Endodermal cell (in vitro differentiated cells): ENCODE measurements around the gene ATXN7L1. TPM values are rescaled to one million over a fixed set of nuclear protein-coding genes. Genes with fewer than 3 reads are reported as not detected.
"Not testable (repeated sequence)": the region's sequence is repeated elsewhere in the genome, so short reads cannot be mapped to it uniquely, and the experiment has no call there.

Source experiments
- DNase-seq: peaks from one replicate; pipeline ENCODE4 v3.0.0-alpha.2; 2017
- H3K27ac ChIP-seq: 2 replicates; pipeline ENCODE4 v1.5.1; 2013; ENCODE audit warnings: mild to moderate bottlenecking, low read depth, low read length, moderate library complexity
- H3K27me3 ChIP-seq: 2 replicates; pipeline ENCODE4 v1.6.1; 2013; ENCODE audit warnings: mild to moderate bottlenecking, low read length, moderate library complexity; ENCODE audit not compliant: insufficient read depth, control insufficient read depth, poor library complexity, severe bottlenecking
- H3K36me3 ChIP-seq: 2 replicates; pipeline ENCODE4 v1.7.0; 2013; ENCODE audit warnings: mild to moderate bottlenecking, low read length, moderate library complexity; ENCODE audit not compliant: control insufficient read depth, insufficient read depth
- H3K4me1 ChIP-seq: one replicate; pipeline ENCODE4 v1.7.0; 2013; ENCODE audit warnings: low read length; ENCODE audit not compliant: control insufficient read depth, insufficient read depth
- H3K4me3 ChIP-seq: 2 replicates; pipeline ENCODE4 v1.5.1; 2013; ENCODE audit warnings: mild to moderate bottlenecking, low read length, moderate library complexity
- H3K9ac ChIP-seq: 2 replicates; pipeline ENCODE4 v1.6.1; 2013; ENCODE audit warnings: mild to moderate bottlenecking, low read length, moderate library complexity; ENCODE audit not compliant: poor library complexity, severe bottlenecking; ENCODE audit errors: extremely low read depth
- H3K9me3 ChIP-seq: 2 replicates; pipeline ENCODE4 v1.6.1; 2013; ENCODE audit warnings: mild to moderate bottlenecking, low read length, moderate library complexity; ENCODE audit not compliant: control insufficient read depth
- H3K27ac Mint-ChIP-seq: 2 replicates; pipeline ENCODE4 v1.8.0; 2020; ENCODE audit warnings: mixed read lengths
- H3K27me3 Mint-ChIP-seq: 2 replicates; pipeline ENCODE4 v1.8.0; 2021; ENCODE audit warnings: mild to moderate bottlenecking, mixed read lengths; ENCODE audit not compliant: insufficient read depth
- H3K36me3 Mint-ChIP-seq: 2 replicates; pipeline ENCODE4 v1.8.0; 2020; ENCODE audit warnings: low read depth, mixed read lengths
- H3K4me1 Mint-ChIP-seq: 2 replicates; pipeline ENCODE4 v1.8.0; 2020; ENCODE audit warnings: mixed read lengths
- H3K4me3 Mint-ChIP-seq: 2 replicates; pipeline ENCODE4 v1.8.0; 2020; ENCODE audit warnings: mild to moderate bottlenecking, moderate library complexity, mixed read lengths
- H3K9me3 Mint-ChIP-seq: 2 replicates; pipeline ENCODE4 v1.8.0; 2020; ENCODE audit warnings: mild to moderate bottlenecking, mixed read lengths
- CTCF ChIP-seq: fragments of 200-600 bp; sonication (generic); conservative IDR thresholded peaks from 2 replicates; pipeline ENCODE4 v1.5.0; 2021; ENCODE audit warnings: antibody characterized with exemption, mild to moderate bottlenecking
- WGBS, 2 experiments: methylation state at CpG; one replicate each; pipeline versions ENCODE4 v1.1.5 to v1.1.7; 2013; ENCODE audit warnings: missing lambda C conversion rate in 2 of 2, mixed read lengths in 1 of 2; ENCODE audit not compliant: insufficient coverage in 1 of 2, insufficient read length in 1 of 2; 5-methylcytosine and 5-hydroxymethylcytosine counted together
- total RNA-seq, 2 donors: library from RNA; stranded (reverse); fragmentation: NEBNext Ultra II Directional in 1 of 2; extraction: Animal tissue kit (Norgen Biotek cat#: 25700) in 1 of 2; gene quantifications; 2 replicates in 1 of 2; 3 replicates in 1 of 2; pipeline ENCODE4 v1.2.1, GENCODE V29; 2021

The ATXN7L1 gene
- total RNA-seq, 2 donors from 2014 or later: 16.9 to 30.4 TPM

GRCh38 chr7:105711726-105712402 lies 164.5 kb downstream of the ATXN7L1 start:
- H3K36me3 Mint-ChIP-seq: peaks cover 75% of the 10 kb centered on the region

GRCh38 chr7:105710720-105711119 lies 165.7 kb downstream of the ATXN7L1 start:
- H3K4me3 Mint-ChIP-seq, H3K27me3 Mint-ChIP-seq, H3K27ac ChIP-seq, H3K27me3 ChIP-seq, H3K4me1 ChIP-seq, H3K27ac Mint-ChIP-seq, H3K9ac ChIP-seq, DNase-seq, H3K4me1 Mint-ChIP-seq: not testable (repeated sequence)
- WGBS, 2 experiments: 91 to 94% methylated on average over 2 to 4 of the region's 4 CpGs
- Mint-ChIP-seq H3K9me3 (peaks cover 55% of the 10 kb centered on the region), H3K36me3 (peaks cover 80% of the 10 kb centered on the region)
- H3K36me3 ChIP-seq: peaks cover 26% of the 10 kb centered on the region
- H3K4me3 ChIP-seq: peak overlapping the region; percentile 68
- peaks cover 55% of the 10 kb centered on the region for H3K9me3 ChIP-seq

More at GRCh38 chr7:105711726-105712402, 164.5 kb downstream of the ATXN7L1 start:
- Mint-ChIP-seq H3K27ac (no peak overlapping the region), H3K4me1 (peaks cover 10% of the 10 kb centered on the region), H3K4me3 (no peak overlapping the region), H3K27me3 (peaks cover 1% of the 10 kb centered on the region), H3K9me3 (peaks cover 55% of the 10 kb centered on the region)
- H3K36me3 ChIP-seq: peaks cover 22% of the 10 kb centered on the region
- no peaks in the 10 kb centered on the region for H3K4me1 ChIP-seq
- WGBS, 2 experiments: 91 to 98% methylated on average over 4 to 5 of the region's 5 CpGs
- H3K9me3 ChIP-seq: peaks cover 55% of the 10 kb centered on the region
- TF ChIP-seq CTCF: no peak
- H3K27ac ChIP-seq: no peak overlapping the region
- no peak overlapping the region for H3K9ac ChIP-seq
- no peak for DNase-seq
- H3K4me3 ChIP-seq: peak overlapping the region; percentile 68
- H3K27me3 ChIP-seq: no peaks in the 10 kb centered on the region

GRCh38 chr7:105708763-105709080 lies 167.7 kb downstream of the ATXN7L1 start:
- 98 to 100% methylated on average over 2 to 4 of the region's 4 CpGs for WGBS, 2 experiments
- peaks cover 71% of the 10 kb centered on the region for H3K36me3 Mint-ChIP-seq
- no peak for DNase-seq

More at GRCh38 chr7:105708763-105709080, 167.7 kb downstream of the ATXN7L1 start:
- no peak overlapping the region for H3K27ac Mint-ChIP-seq
- peaks cover 46% of the 10 kb centered on the region for H3K9me3 Mint-ChIP-seq
- TF ChIP-seq CTCF: no peak
- H3K27me3 Mint-ChIP-seq: peaks cover 1% of the 10 kb centered on the region
- Histone ChIP-seq H3K4me3 (no peak overlapping the region), H3K9ac (no peak overlapping the region), H3K4me1 (no peaks in the 10 kb centered on the region), H3K27ac (no peak overlapping the region), H3K9me3 (peaks cover 50% of the 10 kb centered on the region), H3K27me3 (no peaks in the 10 kb centered on the region), H3K36me3 (peaks cover 26% of the 10 kb centered on the region)
- peaks cover 10% of the 10 kb centered on the region for H3K4me1 Mint-ChIP-seq
- no peak overlapping the region for H3K4me3 Mint-ChIP-seq
